Fibroblast of peridontal ligament (primary cell): ENCODE data around the gene SYNGR4.

Experiments used
- DNase-seq: peaks from one replicate; pipeline ENCODE4 v3.0.0-alpha.2; 2010; ENCODE audit errors: extremely low read depth

The SYNGR4 gene

DNA sequence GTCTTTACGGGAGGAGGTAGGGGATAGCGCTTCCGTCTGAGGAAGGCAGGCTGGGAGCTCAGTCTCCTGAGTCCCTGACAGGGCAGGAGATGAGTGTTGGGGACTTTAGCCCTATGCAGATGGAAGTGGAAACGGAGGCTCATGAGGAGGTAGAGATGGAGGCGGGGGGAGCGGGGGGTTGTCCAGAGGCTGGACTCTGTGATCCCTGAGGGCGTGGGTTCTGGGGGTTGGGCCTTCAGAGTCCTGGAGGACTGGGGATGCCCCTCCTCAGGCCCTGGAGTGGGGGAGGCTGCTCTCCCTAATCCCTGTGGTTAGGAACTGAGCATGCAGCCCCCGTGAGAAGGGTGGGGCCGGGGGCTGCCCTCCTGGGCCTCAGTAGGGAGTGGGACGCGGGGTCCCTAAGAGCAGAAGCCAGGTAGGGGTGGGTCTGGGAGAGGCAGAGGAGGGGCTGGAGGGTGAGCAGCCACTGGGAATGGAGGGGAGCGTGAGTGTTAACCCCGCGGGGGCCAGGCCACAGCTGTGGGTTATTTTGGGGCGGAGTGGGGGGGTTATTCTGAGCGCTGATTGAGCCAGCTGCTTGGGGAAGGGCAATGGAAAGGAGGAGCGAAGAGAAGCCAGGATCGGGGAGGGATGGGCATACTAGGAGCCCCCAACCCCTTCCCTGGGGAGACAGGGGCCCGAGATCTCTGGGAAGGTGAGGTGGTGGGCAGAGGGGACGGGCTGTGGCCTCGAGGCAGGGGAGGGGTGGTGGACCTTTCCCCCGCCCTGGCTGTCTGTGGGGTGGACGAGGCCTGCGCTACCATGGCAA lies 32.1 kb downstream of the SYNGR4 start:
- no peak for DNase-seq

DNA sequence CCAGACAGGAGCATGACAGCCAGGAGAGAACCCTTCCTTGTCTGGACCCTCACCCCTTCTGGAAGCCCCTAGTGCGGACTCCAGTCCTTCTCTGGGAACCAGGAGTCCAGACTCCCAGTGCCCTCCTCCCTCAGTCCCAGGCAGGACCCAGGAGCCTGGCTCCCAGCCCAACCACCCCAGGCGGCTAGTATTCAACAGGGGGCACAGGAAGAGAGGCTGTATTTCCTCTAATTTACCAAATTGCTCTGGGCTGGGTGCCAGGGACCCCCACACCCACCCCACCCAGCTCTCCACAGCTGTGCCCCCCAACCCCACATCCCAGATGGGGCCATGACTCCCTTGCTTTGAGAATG lies 32.6 kb downstream of the SYNGR4 start:
- no peak for DNase-seq

DNA sequence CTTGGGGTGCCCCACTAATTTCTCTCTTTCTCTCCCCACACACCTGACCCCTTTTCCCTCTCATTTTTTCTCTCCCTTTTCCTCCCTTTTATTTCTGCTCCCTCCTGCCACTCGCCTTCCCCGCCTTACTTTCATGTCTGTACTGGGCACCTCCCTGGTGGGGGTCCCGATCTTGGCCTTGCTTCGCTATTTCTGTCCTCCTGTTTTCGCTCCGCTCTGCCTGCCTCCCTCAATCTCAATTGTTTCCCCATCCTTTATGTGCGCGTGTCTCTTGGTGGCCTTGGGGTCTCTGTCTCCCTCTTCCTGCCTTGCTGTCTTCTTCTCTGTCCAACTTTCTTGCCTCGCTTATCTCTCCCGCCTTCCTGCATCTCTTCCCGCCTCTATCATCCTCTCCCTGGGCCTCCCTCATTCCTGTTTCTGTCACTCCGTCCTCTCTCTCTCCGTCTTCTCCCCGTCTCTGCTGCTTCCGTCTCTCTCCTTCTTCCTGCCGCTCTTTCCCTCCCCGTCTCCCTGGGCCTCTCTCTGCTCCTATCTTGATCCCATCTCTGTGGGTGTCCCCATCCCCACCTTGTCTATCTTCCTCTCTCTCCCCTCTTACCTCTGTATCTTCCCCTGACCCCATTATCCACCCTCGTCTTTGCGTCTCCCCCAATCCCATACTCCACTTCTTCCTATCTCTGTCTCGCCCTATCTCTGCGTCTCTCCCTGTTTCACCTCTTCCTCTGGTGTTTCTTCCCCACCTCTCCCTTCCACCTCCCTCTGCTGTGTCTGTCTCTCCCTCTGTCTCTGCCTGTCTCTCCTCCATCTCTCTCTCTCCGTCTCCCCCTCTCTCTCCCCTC lies 33.3 kb downstream of the SYNGR4 start:
- DNase-seq: no peak

DNA sequence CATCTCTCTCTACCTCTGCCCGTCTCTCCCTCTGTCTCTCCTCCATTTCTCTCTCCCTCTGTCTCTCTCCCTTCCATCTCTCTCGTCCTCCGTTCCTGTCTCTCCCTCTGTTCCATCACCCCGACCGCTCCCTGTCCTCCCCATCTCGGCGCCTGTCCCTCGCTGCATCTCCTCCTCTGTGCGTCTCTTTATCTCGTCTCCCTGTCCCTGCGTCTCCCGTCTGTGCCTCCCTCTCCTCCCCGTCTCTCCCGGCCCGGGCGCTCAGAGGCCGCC lies 33.9 kb downstream of the SYNGR4 start:
- DNase-seq: no peak

- DNase-seq: peak; percentile 54
These were observed 34.4 kb downstream of the SYNGR4 start for GRCh38 chr19:48398375-48399235.

GRCh38 chr19:48400018-48400742 lies 36.0 kb downstream of the SYNGR4 start:
- peak; percentile 77 for DNase-seq

GRCh38 chr19:48401287-48401686 lies 37.1 kb downstream of the SYNGR4 start:
- DNase-seq: no peak

GRCh38 chr19:48403606-48404005 lies 39.4 kb downstream of the SYNGR4 start:
- peak; percentile 41 for DNase-seq

DNA sequence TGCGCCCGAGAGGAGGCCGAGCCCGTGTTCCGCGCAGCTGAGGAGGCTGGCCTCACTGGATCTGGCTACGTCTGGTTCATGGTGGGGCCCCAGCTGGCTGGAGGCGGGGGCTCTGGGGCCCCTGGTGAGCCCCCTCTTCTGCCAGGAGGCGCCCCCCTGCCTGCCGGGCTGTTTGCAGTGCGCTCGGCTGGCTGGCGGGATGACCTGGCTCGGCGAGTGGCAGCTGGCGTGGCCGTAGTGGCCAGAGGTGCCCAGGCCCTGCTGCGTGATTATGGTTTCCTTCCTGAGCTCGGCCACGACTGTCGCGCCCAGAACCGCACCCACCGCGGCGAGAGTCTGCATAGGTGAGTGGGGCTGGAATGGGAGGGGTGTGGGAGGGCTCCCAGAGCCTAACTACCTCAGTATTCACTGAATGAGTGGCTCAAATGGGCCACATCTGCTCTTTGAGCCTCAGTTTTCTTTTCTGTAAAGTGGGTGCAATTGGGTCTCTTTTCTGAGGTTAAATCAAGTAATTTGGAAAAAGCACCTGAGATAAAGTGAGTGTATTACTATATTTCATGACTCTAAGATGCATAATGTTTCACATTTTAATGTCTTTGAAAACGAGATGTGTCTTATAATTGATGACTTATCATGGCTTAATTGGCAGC lies 41.0 kb downstream of the SYNGR4 start:
- no peak for DNase-seq

DNA sequence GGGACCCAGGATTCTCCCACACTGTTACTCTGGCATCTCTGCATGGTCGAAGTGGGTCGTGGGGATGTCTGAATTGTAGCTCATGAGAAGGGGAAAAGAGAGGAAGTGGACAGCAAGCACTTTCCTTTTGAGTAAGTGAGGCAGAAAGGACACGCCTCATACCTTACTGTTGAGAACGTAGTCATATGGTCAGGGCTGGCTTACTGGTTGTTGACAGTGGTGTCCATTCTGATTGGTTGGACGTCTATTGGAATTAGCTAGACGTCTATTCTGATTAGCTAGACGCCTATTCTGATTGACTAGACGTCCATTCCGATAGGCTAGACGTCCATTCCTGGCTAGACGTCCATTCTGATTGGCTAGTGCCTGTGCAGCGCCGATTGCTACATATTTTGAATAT lies 41.7 kb downstream of the SYNGR4 start:
- DNase-seq: no peak

DNA sequence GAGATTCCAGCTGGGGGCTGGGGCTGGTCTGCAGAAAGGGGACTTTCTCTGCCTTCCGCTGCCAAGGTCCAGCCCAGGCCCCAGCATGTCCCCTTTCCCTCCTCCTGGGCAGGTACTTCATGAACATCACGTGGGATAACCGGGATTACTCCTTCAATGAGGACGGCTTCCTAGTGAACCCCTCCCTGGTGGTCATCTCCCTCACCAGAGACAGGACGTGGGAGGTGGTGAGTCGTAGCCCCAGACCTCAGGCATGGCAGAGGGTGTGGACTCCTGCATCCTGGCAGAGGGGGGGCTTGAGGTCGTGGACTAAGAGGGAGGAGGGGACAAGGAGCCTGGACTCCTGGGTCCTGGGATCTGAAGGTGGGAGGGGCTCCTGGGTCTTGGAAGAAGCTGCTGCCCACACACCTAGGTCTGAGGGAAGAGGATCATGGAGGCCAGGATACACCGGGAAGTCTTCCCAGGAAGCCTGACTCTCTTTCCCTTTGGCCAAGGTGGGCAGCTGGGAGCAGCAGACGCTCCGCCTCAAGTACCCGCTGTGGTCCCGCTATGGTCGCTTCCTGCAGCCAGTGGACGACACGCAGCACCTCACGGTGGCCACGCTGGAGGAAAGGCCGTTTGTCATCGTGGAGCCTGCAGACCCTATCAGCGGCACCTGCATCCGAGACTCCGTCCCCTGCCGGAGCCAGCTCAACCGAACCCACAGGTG lies 49.9 kb downstream of the SYNGR4 start:
- DNase-seq: no peak

GRCh38 chr19:48415395-48415794 lies 51.2 kb downstream of the SYNGR4 start:
- DNase-seq: no peak

- DNase-seq: no peak
These were observed 51.6 kb downstream of the SYNGR4 start for GRCh38 chr19:48415806-48416221.

DNA sequence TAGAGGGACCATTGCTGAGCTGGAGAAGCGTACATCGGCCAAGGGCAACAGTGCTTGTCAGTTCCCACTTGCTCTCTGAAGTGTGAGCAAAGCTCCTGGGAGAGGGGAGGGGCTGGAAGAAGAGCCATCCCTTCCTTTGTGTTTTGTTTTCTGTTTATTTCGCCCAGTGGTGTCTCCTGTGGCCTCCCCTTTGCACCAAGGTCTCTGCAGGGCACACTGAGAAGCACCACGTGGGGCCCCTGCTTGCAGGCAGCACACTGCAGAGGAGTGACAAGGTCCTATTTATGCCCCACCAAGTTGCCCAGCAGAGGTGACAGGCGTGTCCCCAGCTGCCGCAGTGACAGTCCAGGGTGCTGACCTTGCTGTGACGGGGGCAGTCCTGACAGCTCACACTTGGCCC lies 53.3 kb downstream of the SYNGR4 start:
- no peak for DNase-seq

- DNase-seq: peak; percentile 23
These were observed 54.3 kb downstream of the SYNGR4 start for GRCh38 chr19:48418317-48419064.

GRCh38 chr19:48419158-48419920 lies 55.2 kb downstream of the SYNGR4 start:
- DNase-seq: peak; percentile 20

GRCh38 chr19:48421548-48421947 lies 57.4 kb downstream of the SYNGR4 start:
- DNase-seq: no peak

- DNase-seq: peak; percentile 48
These were observed 60.6 kb downstream of the SYNGR4 start for GRCh38 chr19:48424694-48425219.
